ENCODE results near the gene UTY. TPM values are rescaled to one million over a fixed set of nuclear protein-coding genes. Genes with fewer than 3 reads are reported as not detected.

Gene UTY
- total and polyA plus RNA-seq, 2 donors (not counting 3 experiments of a cell fraction or from before 2014, with no cell fraction given): 4.8 to 17.9 TPM

GRCh38 chrY:13361656-13362636, 117.9 kb downstream of the UTY start:
- Histone ChIP-seq H3K9ac (replicated peaks; ENCODE audit: extremely low read depth, insufficient read depth, low read length) (no peak overlapping the region), H3K9me1 (replicated peaks; ENCODE audit: control insufficient read depth, extremely low read depth, insufficient read depth, low read length) (no peaks in the 10 kb centered on the region), H3K36me3 (ENCODE audit: control insufficient read depth in 2 of 2, extremely low read depth in 1 of 2, insufficient read depth in 2 of 2, low read length in 2 of 2) (no peaks in the 10 kb centered on the region), H4K20me1 (replicated peaks; ENCODE audit: control insufficient read depth, extremely low read depth, insufficient read depth, low read length) (no peaks in the 10 kb centered on the region), H3K4me3 (replicated peaks in 1 of 3; ENCODE audit: insufficient read depth in 1 of 3, low read depth in 1 of 3, low read length in 3 of 3) (no peak overlapping the region), H3K9me3 (replicated peaks; ENCODE audit: control insufficient read depth, insufficient read depth, low read length) (no peaks in the 10 kb centered on the region), H3K4me1 (ENCODE audit: control insufficient read depth, extremely low read depth, insufficient read depth, low read length) (peaks cover 10% of the 10 kb centered on the region), H3K27ac (ENCODE audit: insufficient read depth, low read depth, low read length) (peak overlapping the region; percentile 29), H3K27me3 (ENCODE audit: control insufficient read depth in 2 of 2, insufficient read depth in 2 of 2, low read length in 2 of 2) (no peaks in the 10 kb centered on the region), H2AFZ (ENCODE audit: low read depth, low read length) (no peak overlapping the region), H3K79me2 (ENCODE audit: control insufficient read depth, insufficient read depth, low read length) (no peaks in the 10 kb centered on the region), H3K4me2 (ENCODE audit: insufficient read depth, low read length) (peak overlapping the region; percentile 36)
- peak; percentile 64 for DNase-seq (ENCODE audit: low read depth, low spot score)
- TF ChIP-seq FOS (IDR thresholded peaks at IDR 0.05; ENCODE audit: borderline replicate concordance, insufficient read depth, low read length) (no peak), JUN (IDR thresholded peaks at IDR 0.05; ENCODE audit: borderline replicate concordance, insufficient read depth, insufficient read length, low read depth) (peak; percentile 39)
- no TSS peak for BruUV-seq (replicated peaks)
- POLR2A ChIA-PET: no interaction called here
- CTCF ChIA-PET: interaction anchor here (0.9 to 2.3 kb wide), 3 partner anchors 14 to 20 kb away, joined by 3 to 14 read pairs (median 3); no protein-coding TSS in a partner anchor
- dilution Hi-C loops (cut with MboI; ENCODE audit: extremely low pct_ligation_motif_present, low sequenced_read_pairs): no loop called here
- intact Hi-C loops (cut with micrococcal nuclease): no loop called here
- FAIRE-seq: no peak

DNA sequence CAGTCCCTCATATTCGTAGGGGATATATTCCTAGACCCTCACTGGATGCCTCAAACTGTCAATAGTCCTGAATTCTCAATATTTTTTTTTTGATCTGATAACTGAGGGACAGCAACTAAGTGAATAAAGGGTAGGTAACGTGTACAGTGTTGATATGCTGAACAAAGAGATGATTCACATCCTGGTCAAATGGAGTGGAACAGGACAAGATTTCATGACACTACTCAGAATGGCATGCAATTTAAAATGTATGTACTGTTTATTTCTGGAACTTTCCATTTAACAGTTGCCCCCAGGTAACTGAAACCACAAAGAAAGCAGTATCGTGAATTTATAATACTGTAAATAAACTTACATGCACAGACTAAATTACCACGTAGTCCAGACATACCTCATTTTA, 128.4 kb downstream of the UTY start:
- intact Hi-C loops (cut with micrococcal nuclease): no loop called here
- H3K4me2 ChIP-seq (ENCODE audit: insufficient read depth, low read length): no peak overlapping the region
- H3K4me3 ChIP-seq (replicated peaks in 1 of 3; ENCODE audit: insufficient read depth in 1 of 3, low read depth in 1 of 3, low read length in 3 of 3): no peak overlapping the region
- FAIRE-seq (no peak), DNase-seq (ENCODE audit: low read depth, low spot score) (peak; percentile 33)
- no peak overlapping the region for H2AFZ ChIP-seq (ENCODE audit: low read depth, low read length)
- H3K9ac ChIP-seq (replicated peaks; ENCODE audit: extremely low read depth, insufficient read depth, low read length): no peak overlapping the region
- peaks cover 15% of the 10 kb centered on the region for H3K4me1 ChIP-seq (ENCODE audit: control insufficient read depth, extremely low read depth, insufficient read depth, low read length)
- dilution Hi-C loops (cut with MboI; ENCODE audit: extremely low pct_ligation_motif_present, low sequenced_read_pairs): no loop called here
- no peaks in the 10 kb centered on the region for H3K79me2 ChIP-seq (ENCODE audit: control insufficient read depth, insufficient read depth, low read length)
- ChIA-PET CTCF (no interaction called here), POLR2A (no interaction called here)
- H4K20me1 ChIP-seq (replicated peaks; ENCODE audit: control insufficient read depth, extremely low read depth, insufficient read depth, low read length): no peaks in the 10 kb centered on the region
- no peaks in the 10 kb centered on the region for H3K9me3 ChIP-seq (replicated peaks; ENCODE audit: control insufficient read depth, insufficient read depth, low read length)
- no peaks in the 10 kb centered on the region for H3K27me3 ChIP-seq (ENCODE audit: control insufficient read depth in 2 of 2, insufficient read depth in 2 of 2, low read length in 2 of 2)
- TF ChIP-seq, protein P1, sequence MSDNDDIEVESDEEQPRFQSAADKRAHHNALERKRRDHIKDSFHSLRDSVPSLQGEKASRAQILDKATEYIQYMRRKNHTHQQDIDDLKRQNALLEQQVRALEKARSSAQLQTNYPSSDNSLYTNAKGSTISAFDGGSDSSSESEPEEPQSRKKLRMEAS (IDR thresholded peaks at IDR 0.05; ENCODE audit: insufficient read depth, insufficient read length): no peak
- no peak for TF ChIP-seq GATA2 (IDR thresholded peaks at IDR 0.05; ENCODE audit: insufficient read depth, insufficient read length, low read depth, low read length)
- TF ChIP-seq POLR2A (IDR thresholded peaks at IDR 0.05; ENCODE audit: low read depth, low read length): no peak
- TF ChIP-seq JUN (IDR thresholded peaks at IDR 0.05; ENCODE audit: borderline replicate concordance, insufficient read depth, insufficient read length, low read depth): no peak
- TF ChIP-seq FOS (IDR thresholded peaks at IDR 0.05; ENCODE audit: borderline replicate concordance, insufficient read depth, low read length): no peak
- H3K27ac ChIP-seq (ENCODE audit: insufficient read depth, low read depth, low read length): no peak overlapping the region
- H3K36me3 ChIP-seq (ENCODE audit: control insufficient read depth in 2 of 2, extremely low read depth in 1 of 2, insufficient read depth in 2 of 2, low read length in 2 of 2): peaks cover 0 to 2% of the 10 kb centered on the region in 2 experiments
- H3K9me1 ChIP-seq (replicated peaks; ENCODE audit: control insufficient read depth, extremely low read depth, insufficient read depth, low read length): no peaks in the 10 kb centered on the region
- no TSS peak for BruUV-seq (replicated peaks)
